CD4-positive, alpha-beta T cell treated with Interleukin-15 for 4 hours (primary cell): Measurements from ENCODE around the gene ATAD2B.

ENCODE experiments used
- DNase-seq: peaks from one replicate; pipeline ENCODE4 v3.0.0-alpha.2; 2020; ENCODE audit warnings: low spot score

ATAD2B gene

DNA sequence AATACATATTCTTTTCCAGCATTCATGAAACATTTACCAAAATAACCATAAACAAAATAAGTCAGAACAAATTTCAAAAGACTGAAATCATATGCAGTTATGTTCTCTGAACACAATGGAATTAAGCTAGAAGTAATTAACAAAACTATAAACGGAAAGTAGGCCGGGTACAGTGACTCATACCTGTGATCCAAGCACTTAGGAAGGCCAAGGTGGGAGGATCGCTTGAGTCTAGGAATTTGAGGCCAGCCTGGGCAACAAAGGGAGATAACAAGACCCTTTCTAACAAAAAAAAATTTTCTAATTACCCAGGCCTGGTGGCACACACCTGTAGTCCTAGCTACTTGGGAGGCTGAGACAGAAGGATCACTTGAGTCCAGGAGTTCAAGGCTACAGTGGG lies 14.9 kb downstream of the ATAD2B start:
- DNase-seq: no peak

DNA sequence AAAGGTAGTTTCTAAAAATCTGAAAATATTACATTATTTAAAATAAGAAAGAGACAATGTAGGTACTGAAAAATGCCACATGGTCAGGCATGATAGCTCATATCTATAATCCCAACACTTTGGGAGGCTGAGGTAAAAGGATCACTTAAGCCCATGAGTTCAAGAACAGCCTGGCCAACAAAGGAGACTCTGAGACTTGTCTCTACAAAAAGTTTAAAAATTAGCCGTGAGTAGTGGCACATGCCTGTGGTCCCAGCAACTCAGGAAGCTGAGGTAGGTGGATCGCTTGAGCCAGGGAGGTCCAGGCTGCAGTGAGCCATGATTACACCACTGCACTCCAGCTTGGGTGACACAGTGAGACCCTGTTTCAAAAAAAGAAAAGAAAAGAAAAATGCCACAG lies 21.8 kb downstream of the ATAD2B start:
- DNase-seq: no peak

DNA sequence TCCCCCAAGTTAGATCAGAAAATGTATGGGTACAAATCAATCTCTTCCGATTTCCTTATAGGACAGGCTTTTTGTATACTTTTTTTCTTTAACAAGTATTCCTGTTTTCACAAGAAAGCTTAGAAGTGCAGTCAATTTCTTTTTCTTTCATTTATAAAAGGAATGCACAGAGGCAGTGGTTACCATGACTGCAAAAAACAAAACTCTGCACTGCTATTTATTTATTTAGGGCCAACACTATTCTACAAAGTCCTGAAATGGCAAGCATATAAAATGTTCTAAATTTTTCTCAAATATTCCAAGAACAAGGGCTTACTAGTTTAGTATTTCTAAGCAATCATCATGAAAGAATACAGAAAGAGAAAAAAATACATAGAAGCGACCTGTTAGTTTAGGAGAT lies 22.2 kb downstream of the ATAD2B start:
- DNase-seq: no peak

DNA sequence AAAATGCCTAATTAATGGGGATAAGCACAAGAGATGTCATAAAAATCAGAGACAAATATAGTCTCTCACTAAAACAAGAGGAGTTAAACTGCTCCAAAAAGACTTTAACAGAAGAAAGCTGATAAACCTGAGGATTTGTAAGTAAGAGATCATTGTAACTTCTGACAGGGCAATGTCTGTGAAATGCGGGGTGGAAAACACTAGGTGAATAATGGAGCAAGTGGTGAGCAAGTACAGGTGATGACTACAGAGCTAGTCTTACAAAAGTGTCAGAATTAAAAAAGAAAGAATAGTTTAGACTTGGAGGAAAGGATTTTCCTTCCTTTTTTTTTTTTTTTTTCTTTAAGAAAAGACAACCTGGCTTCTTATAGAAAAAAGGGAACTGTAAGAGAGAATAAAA lies 22.7 kb downstream of the ATAD2B start:
- DNase-seq: no peak

DNA sequence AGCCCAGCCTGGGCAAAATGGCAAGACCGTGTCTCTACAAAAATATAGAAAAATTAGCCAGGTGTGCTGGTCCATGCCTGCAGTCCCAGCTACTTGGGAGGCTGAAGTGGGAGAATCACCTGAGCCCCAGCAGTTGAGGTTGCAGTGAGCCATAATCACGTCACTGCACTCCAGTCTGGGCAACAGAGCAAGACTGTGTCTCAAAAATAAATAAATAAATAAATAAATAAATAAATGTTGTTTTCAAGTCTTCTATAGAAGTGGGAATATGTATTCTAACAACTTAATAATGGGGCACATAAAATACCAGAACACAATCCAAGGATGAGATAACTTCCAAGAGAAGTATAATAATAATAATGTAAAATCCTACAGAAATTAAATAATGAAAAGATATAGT lies 23.9 kb downstream of the ATAD2B start:
- DNase-seq: no peak

DNA sequence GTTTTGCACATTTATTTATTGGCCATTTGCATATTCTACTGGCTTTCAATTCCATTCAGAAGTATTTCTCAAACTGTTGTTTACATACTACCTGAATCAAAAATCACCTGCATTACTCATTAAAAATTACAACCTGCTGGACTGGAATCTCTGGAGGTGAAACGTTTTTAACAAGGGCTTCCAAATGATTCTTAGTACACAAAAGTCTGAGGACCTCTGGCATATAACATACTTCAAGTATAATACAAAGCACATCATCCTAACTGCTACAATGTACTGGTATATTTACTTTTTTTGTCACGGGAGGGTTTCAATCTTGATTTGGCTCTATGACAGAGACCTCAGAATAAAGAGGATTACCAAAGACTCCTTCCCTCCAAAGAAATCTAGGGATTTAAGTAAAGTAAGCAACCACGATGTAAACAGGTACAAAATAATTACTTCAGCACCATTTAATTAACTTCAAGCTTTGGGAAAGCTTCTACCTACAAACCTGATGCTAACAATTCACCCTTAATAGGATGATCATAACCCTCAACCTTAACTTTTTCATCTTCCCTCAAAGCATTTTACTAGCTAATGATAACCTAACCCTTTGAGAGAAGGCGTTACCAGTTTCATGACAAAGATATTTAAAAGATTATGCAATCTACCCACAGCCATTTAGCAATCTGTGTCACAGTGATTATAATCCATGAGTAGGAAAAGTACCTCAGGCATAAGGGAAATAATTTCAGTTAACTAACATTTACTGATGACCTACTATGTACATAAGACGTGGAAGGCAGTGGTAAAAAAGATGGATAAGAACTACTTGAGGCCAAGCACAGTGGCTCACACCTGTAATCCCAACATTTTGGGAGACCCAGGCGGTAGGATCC lies 24.7 kb downstream of the ATAD2B start:
- no peak for DNase-seq

DNA sequence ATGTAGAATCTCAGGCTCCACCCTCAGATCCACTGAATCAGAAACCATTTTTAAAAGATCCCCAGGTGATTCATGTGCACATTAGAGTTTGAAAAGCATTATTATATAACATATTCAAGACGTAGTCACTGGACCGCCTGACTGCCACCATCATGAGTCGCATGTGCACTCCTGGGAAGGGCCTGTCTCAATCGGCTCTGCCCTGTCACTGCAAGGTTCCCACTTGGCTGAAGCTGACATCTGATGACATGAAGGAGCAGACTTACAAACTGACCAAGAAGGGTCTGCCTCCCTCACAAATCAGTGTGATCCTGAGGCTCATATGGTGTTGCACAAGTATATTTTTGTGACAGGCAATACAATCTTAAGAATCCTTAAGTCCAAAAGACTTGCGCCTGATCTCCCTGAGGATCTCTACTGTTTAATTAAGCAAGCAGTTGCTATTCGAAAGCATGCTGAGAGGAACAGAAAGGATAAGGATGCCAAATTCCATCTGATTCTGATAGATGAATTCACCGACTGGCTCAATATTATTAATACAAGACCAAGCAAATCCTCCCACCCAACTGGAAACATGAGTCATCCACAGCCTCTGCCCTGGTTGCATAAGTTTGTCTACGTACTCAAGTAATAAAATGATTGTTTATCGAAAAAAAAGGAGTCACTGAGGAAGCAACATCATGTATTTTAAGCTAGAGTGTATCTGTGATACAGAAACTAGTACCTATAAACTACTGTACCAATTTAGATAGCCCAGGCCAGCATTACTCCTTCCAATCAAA lies 26.2 kb downstream of the ATAD2B start:
- no peak for DNase-seq

DNA sequence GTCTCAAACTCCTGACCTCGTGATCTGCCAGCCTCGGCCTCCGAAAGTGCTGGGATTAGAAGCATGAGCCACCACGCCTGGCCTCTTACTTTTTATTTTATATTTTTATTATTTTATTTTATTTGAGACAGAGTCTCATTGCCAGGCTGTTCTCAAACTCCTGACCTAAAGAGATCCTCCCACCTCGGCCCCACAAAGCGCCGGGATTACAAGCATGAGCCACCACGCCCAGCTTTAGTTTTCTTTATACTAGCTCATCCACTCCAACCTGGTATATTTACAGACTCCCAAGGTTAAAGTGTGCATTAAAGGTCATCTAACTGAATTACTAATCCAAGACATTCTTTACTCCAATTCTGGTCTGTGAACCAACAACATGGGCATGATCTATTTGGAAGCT lies 26.8 kb downstream of the ATAD2B start:
- no peak for DNase-seq

DNA sequence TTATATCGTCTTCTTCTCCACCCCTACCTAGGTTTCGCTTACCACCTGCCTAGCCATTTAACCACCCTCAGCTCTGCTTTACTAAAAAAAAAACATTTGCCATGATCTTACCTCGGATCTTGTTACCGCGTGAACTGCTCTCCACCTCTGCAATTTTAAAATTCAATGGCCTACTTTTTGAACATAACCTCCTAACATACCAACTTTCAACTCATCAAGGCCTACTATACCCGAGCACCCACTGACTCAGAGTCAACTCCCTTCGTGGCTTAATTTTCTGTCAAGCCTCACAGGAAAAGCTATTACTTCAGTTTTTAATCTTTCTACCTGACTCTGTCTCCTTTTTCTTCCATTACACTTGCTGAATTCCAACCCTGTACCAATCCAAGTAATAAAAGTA lies 55.7 kb downstream of the ATAD2B start:
- no peak for DNase-seq

DNA sequence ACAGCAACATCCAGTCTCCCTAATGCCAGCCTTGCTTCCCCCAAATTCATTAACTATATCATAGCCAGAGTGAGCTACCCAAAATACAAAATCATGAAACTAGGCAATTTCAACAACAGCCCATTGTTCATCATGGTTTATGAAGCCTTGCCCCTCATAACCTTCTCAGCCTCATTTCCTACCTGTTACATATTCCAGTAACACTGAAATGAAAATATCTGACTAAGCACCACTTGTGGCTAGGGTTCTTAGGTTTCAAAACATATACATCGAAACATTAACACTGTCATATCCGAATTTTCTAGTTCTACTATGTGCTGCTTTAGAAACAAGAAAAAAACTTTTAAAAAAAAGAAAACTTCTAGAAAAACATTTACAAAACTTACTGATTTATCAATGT lies 59.5 kb downstream of the ATAD2B start:
- no peak for DNase-seq

DNA sequence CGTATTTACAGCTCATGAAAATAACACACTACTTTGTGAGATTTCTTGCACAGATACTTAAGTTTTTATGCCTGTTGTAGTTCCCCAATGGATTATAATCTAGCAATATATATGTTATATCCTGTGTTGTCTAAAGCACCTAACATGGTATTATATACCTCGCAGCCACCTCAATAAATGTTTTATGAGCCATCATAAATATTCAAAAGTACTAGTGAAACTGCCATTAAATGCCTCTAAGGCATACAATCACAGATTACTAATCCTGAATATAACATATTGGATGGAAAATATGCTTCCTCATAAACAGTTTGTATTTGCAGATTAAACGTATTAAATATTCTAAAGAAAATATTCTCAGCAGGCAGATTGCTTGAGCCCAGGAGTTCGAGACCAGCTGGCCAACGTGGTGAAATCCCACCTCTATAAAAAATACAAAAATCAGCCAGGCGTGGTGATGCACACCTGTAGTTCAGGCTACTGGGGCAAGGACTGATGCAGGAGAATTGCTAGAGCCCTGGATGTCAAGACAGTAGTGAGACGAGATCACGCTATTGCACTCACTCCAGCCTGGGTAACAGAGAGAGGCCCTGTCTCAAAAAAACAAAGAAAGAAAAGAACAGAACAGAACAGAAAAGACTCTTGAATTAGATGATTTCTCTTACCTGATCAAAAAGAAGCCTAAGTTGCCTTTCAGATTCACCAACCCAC lies 64.1 kb downstream of the ATAD2B start:
- no peak for DNase-seq

DNA sequence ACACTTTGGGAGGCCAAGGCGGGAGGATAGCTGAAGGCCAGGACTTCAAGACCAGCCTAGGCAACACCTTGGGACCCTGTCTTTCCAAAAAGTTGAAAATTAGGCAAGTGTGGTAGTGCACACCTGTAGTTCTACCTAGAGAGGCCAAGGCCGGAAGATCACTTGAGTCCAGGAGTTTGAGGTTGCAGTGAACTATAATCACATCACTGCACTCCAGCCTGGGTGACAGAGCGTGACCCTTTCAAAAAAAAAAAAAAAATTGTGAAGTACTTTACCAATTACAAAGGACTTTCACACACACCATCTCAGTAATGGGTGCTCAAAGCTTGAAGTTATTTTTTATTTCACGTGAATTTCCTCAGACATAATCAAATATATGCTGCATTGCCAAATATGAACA lies 65.0 kb downstream of the ATAD2B start:
- DNase-seq: no peak

DNA sequence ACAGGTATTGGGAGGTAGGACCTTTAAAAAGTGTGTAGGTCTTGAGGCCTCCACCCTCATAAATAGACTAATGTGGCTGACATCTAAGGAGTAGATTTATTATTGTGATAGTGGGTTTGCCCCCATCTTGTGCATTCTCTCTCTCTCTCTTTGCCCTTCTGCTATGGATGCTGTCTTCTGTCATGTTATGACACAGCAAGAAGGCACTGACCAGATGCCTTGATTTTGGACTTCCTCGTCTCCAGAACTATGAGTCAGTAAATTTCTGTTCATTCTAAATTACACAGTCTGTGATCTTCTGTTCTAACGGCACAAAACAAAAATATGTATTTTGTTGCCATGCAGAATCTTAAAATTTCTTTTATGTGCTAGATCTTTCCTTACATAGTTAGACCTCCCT lies 66.9 kb downstream of the ATAD2B start:
- DNase-seq: no peak

DNA sequence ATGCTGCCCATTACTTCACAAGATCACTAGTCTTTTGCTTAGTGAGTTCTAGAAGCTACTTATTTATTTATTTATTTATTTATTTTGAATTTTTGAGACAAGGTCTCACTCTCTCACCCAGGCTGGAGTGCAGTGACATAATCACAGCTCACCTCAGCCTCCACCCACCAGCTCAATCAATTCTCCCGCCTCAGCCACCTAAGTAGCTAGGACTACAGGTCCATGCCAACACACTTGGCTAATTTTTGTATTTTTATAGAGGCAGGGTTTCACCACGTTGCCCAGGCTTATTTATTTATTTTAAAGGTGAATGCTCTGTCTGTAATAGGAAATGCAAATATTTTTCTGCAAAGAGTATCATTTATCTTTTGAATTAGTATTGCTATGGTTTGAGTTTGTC lies 67.7 kb downstream of the ATAD2B start:
- no peak for DNase-seq

DNA sequence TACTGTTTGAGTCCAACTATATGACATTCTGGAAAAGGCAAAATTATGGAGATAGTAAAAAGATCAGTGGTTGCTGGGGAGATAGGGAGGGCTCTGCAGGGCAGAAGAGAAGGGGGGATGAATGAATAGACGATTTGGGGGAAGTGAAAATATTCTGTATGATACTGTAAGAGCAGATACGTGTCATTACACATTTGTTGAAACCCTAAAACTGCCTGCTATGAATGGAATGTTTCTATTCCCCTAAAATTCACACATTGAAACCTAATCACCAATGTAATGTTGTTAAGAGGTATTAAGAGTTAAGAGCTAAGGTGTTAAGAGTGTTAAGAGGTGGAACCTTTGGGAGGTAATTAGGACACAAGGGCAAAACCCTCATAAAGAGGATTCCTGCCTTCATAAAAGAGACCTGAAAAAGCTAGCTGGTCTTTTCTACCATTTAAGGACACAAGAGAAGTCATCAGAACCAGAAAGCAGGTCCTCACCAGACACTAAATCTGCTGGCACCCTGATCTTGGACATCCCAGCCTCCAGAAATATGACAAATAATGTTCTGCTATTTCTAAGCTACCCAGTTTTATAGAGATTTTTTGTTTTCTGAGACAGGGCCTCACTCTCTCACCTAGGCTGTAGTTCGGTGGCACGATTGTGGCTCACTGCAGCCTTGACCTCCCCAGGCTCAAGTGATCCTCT lies 76.2 kb downstream of the ATAD2B start:
- no peak for DNase-seq

DNA sequence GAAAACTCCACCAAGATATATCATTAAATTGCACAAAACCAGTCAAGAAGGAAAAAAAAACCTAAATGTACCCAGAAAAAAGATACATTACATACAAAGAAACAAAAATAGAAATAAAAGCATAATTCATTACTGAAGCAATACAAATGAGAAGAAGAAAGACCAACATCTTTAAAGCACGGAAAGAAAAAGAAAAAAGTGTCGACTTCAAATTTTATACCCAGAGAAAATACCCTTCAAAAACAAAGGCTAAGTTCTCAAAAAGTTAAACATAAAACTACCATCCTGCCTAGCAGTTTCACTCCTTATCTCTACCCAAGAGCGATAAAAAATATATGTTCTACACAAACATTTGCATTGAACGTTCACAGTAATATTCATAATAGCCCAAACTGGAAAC lies 82.0 kb downstream of the ATAD2B start:
- DNase-seq: no peak

DNA sequence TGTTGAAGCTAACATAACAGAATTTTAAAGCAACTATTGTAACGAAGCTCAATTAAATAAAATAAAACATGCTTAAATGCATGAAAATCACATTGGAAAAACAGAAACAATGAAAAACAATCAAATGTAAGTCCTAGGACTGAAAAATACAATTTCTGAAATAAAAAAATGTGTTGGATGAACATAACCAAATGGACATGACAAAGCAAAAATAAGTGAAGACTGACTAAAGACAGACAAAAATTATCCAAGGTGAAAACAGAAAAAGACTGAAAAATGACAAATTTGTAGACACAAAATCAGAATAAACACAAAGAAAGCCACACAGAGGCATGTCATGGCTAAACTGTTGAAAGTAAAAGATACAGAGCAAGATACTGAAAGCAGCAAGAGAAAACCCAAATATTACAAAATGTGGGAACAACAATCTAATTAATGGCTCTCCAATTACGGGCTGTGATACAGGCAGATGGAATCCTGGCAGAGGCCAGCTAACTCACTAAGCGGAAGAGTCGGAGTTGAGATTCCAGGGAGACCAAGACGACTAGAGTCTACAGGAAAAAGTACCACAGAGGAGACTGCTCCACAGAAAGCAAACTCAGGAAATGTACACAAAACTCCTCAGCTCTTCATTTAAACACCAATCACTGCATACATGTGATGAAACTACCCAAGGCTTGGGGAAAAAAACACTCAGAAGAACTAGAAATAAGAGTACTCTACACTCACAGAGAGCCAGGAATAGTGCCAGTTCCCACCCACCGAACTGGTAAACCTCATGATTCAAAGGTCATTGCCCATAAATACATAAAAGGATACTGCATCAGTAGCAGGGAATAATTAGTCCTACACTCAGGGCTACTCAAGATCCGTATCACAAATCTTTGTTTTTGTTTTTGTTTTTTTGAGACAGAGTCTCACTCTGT lies 83.6 kb downstream of the ATAD2B start:
- no peak for DNase-seq

DNA sequence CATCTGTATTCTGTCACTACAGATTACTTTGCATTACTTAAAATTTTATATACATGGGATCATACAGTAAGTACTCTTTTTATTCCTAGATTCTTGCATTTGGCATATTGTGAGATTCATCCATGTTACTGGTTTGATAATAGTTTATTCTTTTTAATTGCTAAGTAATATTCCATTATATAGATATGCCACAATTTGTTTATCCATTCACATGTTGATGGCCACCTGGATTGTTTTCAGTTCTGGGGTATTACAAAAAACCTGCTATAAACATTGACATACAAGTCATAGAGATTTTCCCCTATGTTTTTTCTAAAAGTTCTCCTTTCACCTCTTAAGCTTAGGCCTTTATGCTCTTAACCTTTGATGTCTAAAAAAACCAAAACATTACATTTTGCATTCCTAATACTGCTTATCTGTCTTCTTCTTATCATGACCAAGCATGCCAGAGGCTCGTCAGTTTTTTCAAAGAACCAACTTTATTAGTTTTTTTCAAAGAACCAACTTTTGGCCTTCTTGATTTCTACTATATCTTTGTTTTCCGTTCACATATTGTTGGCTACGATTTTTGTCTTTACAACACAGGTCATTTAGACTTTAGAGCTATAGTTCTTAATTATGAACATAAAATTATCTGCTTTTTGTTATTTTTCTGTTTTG lies 86.9 kb downstream of the ATAD2B start:
- no peak for DNase-seq

DNA sequence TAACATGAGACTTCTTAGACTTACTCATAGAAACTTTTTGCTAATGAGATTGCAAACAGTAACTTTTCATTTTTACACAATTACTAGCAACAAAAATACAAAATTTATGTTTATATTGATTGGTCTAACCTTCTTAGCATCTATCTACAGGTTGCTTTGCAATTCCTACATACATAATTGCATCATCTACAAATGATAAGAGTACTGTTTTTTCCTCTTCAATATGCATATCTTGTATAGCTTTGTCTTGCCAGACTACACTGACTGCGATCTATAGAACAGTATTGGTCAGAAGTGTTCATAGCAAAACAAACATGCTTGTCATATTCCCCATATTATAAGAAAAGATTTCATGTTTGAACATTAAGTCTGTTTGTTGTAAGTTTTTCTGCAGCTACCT lies 87.9 kb downstream of the ATAD2B start:
- no peak for DNase-seq

DNA sequence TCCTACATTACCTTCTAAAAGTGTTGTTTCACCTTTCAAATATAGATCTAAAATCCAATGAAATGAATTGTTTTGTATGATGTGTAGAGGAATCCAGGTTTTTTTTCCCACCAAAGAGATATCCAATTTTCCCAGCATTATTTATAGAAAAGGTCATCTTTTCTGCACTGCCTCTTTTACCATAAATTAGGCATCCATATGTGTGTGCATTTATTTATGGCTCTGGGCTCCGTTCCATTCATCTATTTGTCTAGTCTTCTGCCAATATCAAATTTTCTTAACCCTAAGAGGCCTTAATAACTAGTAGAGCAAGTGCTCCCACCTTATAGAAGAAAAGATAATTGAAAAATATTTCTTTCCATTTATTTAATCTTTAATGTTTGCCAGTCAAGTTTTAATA lies 88.3 kb downstream of the ATAD2B start:
- no peak for DNase-seq

DNA sequence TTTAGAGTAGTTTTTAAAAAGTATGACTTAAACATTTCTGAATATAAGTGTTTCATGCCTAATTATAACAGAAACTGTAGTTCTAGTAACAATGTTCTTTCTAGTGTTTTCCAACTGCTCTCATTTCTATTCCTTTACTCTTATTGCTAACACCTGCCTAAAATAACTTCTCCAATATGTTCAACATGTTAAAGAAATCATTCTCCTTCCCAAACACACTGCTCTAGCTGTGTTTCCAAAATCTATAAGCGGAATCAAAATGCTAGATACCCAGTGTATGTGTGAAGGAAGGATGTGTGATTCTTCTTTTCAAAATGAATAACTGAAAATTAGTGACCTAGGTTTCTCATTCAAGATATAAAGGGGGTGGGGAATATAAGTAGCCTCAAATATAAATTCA lies 89.1 kb downstream of the ATAD2B start:
- no peak for DNase-seq
